ENCODE results near the gene GAA.

The GAA gene

DNA sequence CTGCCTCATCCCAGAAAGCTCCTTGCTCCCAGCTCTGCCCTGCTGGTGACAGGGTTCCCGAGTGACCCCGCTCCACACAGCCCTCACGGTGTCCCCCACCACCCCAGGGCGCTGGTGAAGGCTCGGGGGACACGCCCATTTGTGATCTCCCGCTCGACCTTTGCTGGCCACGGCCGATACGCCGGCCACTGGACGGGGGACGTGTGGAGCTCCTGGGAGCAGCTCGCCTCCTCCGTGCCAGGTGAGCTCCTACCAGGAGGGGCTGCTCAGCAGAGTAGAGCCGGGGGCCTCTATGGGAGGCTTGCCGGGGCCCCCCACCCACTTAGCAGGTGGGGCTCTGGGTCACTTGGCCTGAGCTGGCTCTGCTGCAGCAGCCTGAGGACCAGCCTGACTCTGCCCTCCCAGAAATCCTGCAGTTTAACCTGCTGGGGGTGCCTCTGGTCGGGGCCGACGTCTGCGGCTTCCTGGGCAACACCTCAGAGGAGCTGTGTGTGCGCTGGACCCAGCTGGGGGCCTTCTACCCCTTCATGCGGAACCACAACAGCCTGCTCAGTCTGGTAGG, 11.2 kb downstream of the GAA start:
- H3K27me3 ChIP-seq (ENCODE audit: insufficient read depth, low read length), result no peaks in the 10 kb centered on the region

DNA sequence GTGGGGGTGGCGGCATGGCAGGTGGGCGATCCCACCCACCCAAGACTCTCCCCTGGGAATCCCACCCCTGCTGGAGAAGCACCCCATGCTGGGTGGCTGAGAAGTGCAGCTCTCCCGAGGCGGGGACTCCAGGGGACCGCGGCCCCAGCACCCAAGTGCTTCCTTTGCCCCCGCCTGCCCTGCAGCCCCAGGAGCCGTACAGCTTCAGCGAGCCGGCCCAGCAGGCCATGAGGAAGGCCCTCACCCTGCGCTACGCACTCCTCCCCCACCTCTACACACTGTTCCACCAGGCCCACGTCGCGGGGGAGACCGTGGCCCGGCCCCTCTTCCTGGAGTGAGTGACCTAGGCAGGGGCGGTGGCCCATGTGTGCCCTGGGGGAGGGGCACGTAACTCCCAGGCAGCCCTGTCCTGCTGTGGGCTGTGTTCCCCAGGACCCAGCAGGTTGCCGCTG, 11.7 kb downstream of the GAA start:
- no peaks in the 10 kb centered on the region for H3K27me3 ChIP-seq (ENCODE audit: insufficient read depth, low read length)
- peak overlapping the region; percentile 48 for H3K9ac ChIP-seq (ENCODE audit: low read depth, low read length)

More for the DNA sequence above, 11.2 kb downstream of the GAA start:
- peak overlapping the region; percentile 20; the same call in 1 of the 2 replicates for H3K27ac ChIP-seq (ENCODE audit: low read depth, low read length)
- WGBS, result 88% methylated on average over 24 of the region's 24 CpGs
- 0 out of 2 replicates have a peak, but pooled peaks cover 3% of the 10 kb centered on the region for H3K4me1 ChIP-seq (ENCODE audit: insufficient read depth, low read length)
- peaks cover 5% of the 10 kb centered on the region; the same call in 1 of the 2 replicates for H3K36me3 ChIP-seq (ENCODE audit: insufficient read depth, low read length)
- H3K9ac ChIP-seq (ENCODE audit: low read depth, low read length), result peak overlapping the region; percentile 48; the same call in 1 of the 2 replicates
- H3K9me3 ChIP-seq (ENCODE audit: insufficient read depth, low read depth, low read length), result no peaks in the 10 kb centered on the region
- H3K4me3 ChIP-seq (ENCODE audit: low read length), result no peak overlapping the region

DNA sequence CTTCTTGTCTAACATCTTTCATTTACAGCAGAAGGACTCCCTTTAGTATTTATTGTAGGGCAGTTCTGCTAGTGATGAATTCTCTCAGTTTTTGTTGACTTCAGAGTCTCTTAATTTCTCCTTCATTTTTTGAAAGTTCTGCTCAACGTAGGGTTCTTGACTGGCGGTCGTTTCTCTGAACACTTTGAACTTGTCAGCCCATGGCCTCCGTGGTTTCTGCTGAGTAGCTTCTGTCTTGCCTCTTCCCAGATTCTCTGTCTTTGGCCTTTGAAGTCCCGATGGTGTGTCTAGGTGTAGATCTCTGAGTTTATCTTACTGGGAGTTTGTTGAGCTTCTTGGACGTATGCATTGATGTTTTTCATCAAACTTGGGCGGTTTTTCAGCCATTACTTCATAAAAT, 13.4 kb downstream of the GAA start:
- no peak overlapping the region for H3K9ac ChIP-seq (ENCODE audit: low read depth, low read length)
- no peaks in the 10 kb centered on the region for H3K27me3 ChIP-seq (ENCODE audit: insufficient read depth, low read length)
- 0 out of 2 replicates have a peak, but pooled peaks cover 6% of the 10 kb centered on the region for H3K36me3 ChIP-seq (ENCODE audit: insufficient read depth, low read length)
- H3K9me3 ChIP-seq (ENCODE audit: insufficient read depth, low read depth, low read length), result no peaks in the 10 kb centered on the region
- H3K4me3 ChIP-seq (ENCODE audit: low read length), result no peak overlapping the region
- no peak overlapping the region for H3K27ac ChIP-seq (ENCODE audit: low read depth, low read length)
- 92% methylated on average over 7 of the region's 7 CpGs for WGBS
- H3K4me1 ChIP-seq (ENCODE audit: insufficient read depth, low read length), result 0 out of 2 replicates have a peak, but pooled peaks cover 3% of the 10 kb centered on the region

More for the DNA sequence above, 11.7 kb downstream of the GAA start:
- peaks cover 3% of the 10 kb centered on the region; the same call in 1 of the 2 replicates for H3K36me3 ChIP-seq (ENCODE audit: insufficient read depth, low read length)
- peak overlapping the region; percentile 20; the same call in 1 of the 2 replicates for H3K27ac ChIP-seq (ENCODE audit: low read depth, low read length)
- H3K4me1 ChIP-seq (ENCODE audit: insufficient read depth, low read length), result 0 out of 2 replicates have a peak, but pooled peaks cover 3% of the 10 kb centered on the region
- H3K4me3 ChIP-seq (ENCODE audit: low read length), result no peak overlapping the region
- H3K9me3 ChIP-seq (ENCODE audit: insufficient read depth, low read depth, low read length), result no peaks in the 10 kb centered on the region
- 67% methylated on average over 20 of the region's 20 CpGs for WGBS

DNA sequence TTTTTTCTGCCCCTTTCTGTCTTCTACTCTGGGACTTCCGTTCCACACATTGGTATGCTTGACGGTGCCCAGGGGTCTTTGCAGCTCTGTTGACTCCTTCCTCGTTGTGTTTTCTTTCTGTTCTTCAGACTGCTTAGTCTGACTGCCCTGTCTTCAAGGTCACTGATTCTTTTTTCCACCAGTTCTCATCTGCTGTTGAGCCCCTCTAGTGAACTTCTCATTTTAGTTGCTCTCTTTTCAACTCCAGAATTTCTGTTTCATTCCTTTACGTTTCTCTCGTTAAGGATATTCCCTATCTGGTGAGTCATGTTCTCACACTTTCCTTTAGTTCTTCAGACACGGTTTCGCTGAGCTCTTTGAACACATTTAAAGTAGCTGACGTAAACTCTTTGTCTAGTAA, 13.8 kb downstream of the GAA start:
- Histone ChIP-seq H3K27me3 (ENCODE audit: insufficient read depth, low read length) (no peaks in the 10 kb centered on the region), H3K4me3 (ENCODE audit: low read length) (no peak overlapping the region), H3K4me1 (ENCODE audit: insufficient read depth, low read length) (0 out of 2 replicates have a peak, but pooled peaks cover 3% of the 10 kb centered on the region), H3K27ac (ENCODE audit: low read depth, low read length) (no peak overlapping the region), H3K9me3 (ENCODE audit: insufficient read depth, low read depth, low read length) (no peaks in the 10 kb centered on the region), H3K9ac (ENCODE audit: low read depth, low read length) (no peak overlapping the region), H3K36me3 (ENCODE audit: insufficient read depth, low read length) (0 out of 2 replicates have a peak, but pooled peaks cover 6% of the 10 kb centered on the region)
- 93% methylated on average over 8 of the region's 8 CpGs for whole genome bisulfite sequencing

DNA sequence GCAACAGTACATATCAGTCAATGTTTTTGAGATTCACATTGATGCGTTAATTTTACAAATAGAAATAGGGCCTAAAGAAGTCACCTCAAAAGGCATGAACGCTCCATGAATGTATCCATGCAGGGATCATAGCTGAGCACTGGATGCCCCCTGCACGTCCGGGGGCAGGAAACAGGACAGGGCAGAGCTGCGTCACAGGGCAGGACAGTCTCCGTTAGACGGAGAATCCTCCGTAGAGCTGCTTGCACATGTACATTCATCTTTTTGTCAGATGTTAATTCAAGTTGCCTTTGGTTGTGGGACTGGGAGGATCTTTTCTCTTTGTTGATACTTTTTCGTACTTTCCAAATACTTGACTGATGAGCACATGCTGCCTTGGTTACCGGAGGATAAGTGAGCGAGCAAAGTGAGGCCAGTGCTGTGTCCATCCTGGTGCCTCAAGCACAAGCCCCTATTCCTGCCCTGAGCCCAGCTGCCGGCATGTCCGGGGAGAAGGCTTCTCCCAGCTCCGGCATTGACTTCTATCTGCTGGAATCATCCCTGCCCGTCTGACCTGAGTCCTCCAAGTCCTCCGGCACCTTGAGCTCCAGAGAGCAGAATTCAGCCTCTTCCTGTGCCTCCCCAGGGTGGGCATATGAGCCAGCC, 15.0 kb downstream of the GAA start:
- 89% methylated on average over 16 of the region's 16 CpGs for WGBS
- Histone ChIP-seq H3K9ac (ENCODE audit: low read depth, low read length) (no peak overlapping the region), H3K4me3 (ENCODE audit: low read length) (no peak overlapping the region), H3K4me1 (ENCODE audit: insufficient read depth, low read length) (0 out of 2 replicates have a peak, but pooled peaks cover 3% of the 10 kb centered on the region), H3K36me3 (ENCODE audit: insufficient read depth, low read length) (0 out of 2 replicates have a peak, but pooled peaks cover 6% of the 10 kb centered on the region), H3K27me3 (ENCODE audit: insufficient read depth, low read length) (no peaks in the 10 kb centered on the region), H3K9me3 (ENCODE audit: insufficient read depth, low read depth, low read length) (no peaks in the 10 kb centered on the region), H3K27ac (ENCODE audit: low read depth, low read length) (no peak overlapping the region)

DNA sequence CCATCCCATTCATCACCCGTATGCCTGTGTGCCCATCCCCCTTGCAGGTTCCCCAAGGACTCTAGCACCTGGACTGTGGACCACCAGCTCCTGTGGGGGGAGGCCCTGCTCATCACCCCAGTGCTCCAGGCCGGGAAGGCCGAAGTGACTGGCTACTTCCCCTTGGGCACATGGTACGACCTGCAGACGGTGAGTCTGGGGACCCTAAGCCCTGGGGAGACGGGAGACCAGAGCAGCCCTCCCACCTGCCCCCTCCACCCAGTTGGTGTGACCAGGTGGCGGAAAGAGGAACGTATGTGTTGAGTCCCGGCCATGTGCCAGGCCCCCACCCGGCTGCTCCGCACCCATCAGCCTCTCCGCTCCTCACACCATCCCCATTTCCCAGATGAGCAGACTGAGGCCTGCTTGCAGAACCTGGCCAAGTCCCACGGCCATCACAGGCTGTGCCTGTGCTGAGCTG, 15.6 kb downstream of the GAA start:
- Histone ChIP-seq H3K4me3 (ENCODE audit: low read length) (no peak overlapping the region), H3K9ac (ENCODE audit: low read depth, low read length) (no peak overlapping the region), H3K27me3 (ENCODE audit: insufficient read depth, low read length) (no peaks in the 10 kb centered on the region), H3K36me3 (ENCODE audit: insufficient read depth, low read length) (0 out of 2 replicates have a peak, but pooled peaks cover 6% of the 10 kb centered on the region), H3K9me3 (ENCODE audit: insufficient read depth, low read depth, low read length) (no peaks in the 10 kb centered on the region), H3K27ac (ENCODE audit: low read depth, low read length) (no peak overlapping the region), H3K4me1 (ENCODE audit: insufficient read depth, low read length) (0 out of 2 replicates have a peak, but pooled peaks cover 3% of the 10 kb centered on the region)
- WGBS, result 96% methylated on average over 13 of the region's 13 CpGs

DNA sequence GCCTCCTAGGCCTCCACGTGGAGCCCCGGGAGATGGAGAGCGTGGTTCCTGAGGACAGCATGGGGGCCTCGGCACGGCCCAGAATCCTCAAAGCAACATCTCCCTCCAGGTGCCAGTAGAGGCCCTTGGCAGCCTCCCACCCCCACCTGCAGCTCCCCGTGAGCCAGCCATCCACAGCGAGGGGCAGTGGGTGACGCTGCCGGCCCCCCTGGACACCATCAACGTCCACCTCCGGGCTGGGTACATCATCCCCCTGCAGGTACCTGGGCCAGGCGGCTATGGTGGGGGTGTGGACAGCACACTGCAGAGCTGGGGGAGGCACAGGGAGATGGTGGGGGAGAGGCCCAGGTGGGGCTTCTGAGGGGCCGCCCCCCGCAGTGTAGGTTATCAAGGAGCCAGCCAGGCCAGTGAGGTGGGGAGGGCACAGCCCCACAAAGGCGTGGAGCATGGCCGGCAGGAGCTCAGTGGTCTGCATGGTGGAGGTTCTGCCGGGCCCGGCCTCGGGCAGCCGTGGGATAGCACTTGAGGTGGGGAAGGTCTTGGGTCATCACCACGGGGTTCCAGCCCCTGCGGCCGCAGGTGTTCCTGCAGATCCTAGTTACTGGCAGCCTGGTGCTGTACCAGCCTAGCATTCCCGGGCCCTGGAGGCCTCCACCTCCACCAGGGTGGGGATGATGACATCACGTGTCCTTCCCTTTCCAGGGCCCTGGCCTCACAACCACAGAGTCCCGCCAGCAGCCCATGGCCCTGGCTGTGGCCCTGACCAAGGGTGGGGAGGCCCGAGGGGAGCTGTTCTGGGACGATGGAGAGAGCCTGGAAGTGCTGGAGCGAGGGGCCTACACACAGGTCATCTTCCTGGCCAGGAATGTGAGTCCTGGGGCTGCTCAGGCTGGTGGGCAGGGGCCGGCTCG, 16.4 kb downstream of the GAA start:
- H3K9ac ChIP-seq (ENCODE audit: low read depth, low read length), result no peak overlapping the region
- 94% methylated on average over 31 of the region's 31 CpGs for WGBS
- no peak overlapping the region for H3K4me3 ChIP-seq (ENCODE audit: low read length)
- H3K27ac ChIP-seq (ENCODE audit: low read depth, low read length), result no peak overlapping the region
- H3K4me1 ChIP-seq (ENCODE audit: insufficient read depth, low read length), result 0 out of 2 replicates have a peak, but pooled peaks cover 3% of the 10 kb centered on the region
- 0 out of 2 replicates have a peak, but pooled peaks cover 6% of the 10 kb centered on the region for H3K36me3 ChIP-seq (ENCODE audit: insufficient read depth, low read length)
- H3K9me3 ChIP-seq (ENCODE audit: insufficient read depth, low read depth, low read length), result no peaks in the 10 kb centered on the region
- H3K27me3 ChIP-seq (ENCODE audit: insufficient read depth, low read length), result no peaks in the 10 kb centered on the region

DNA sequence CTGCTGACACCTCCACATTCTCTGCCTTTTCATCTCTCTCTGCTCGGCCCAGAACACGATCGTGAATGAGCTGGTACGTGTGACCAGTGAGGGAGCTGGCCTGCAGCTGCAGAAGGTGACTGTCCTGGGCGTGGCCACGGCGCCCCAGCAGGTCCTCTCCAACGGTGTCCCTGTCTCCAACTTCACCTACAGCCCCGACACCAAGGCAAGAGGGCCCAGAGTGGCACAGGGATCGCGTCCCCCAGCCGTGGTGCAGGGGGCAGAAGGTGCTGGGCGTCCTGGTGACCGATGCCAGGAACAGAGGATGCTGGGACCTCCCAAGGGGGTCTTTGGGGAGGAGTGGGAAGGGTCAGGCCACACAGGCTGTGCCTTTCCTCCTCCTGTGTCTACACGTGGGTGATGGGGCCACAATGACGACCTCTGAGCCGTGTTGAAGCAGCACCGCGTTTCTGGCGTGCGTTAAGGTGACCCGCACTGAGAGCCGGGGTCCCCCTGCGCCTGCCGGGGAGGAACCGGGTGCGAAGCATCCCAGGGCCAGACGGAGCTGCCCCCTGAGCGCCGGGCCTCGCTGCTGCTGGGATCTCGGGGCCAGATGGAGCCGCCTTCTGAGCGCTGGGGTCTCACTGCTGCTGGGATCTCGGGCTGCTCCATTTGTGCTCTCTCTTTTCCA, 17.4 kb downstream of the GAA start:
- H3K36me3 ChIP-seq (ENCODE audit: insufficient read depth, low read length), result 0 out of 2 replicates have a peak, but pooled peaks cover 6% of the 10 kb centered on the region
- H3K4me3 ChIP-seq (ENCODE audit: low read length), result no peak overlapping the region
- no peak overlapping the region for H3K27ac ChIP-seq (ENCODE audit: low read depth, low read length)
- H3K4me1 ChIP-seq (ENCODE audit: insufficient read depth, low read length), result peaks cover 2% of the 10 kb centered on the region
- WGBS, result 91% methylated on average over 35 of the region's 35 CpGs
- H3K27me3 ChIP-seq (ENCODE audit: insufficient read depth, low read length), result no peaks in the 10 kb centered on the region
- H3K9me3 ChIP-seq (ENCODE audit: insufficient read depth, low read depth, low read length), result no peaks in the 10 kb centered on the region
- H3K9ac ChIP-seq (ENCODE audit: low read depth, low read length), result no peak overlapping the region

DNA sequence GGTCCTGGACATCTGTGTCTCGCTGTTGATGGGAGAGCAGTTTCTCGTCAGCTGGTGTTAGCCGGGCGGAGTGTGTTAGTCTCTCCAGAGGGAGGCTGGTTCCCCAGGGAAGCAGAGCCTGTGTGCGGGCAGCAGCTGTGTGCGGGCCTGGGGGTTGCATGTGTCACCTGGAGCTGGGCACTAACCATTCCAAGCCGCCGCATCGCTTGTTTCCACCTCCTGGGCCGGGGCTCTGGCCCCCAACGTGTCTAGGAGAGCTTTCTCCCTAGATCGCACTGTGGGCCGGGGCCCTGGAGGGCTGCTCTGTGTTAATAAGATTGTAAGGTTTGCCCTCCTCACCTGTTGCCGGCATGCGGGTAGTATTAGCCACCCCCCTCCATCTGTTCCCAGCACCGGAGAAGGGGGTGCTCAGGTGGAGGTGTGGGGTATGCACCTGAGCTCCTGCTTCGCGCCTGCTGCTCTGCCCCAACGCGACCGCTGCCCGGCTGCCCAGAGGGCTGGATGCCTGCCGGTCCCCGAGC, 17.9 kb downstream of the GAA start:
- WGBS, result 95% methylated on average over 24 of the region's 24 CpGs
- H3K4me3 ChIP-seq (ENCODE audit: low read length), result no peak overlapping the region
- H3K9ac ChIP-seq (ENCODE audit: low read depth, low read length), result no peak overlapping the region
- H3K9me3 ChIP-seq (ENCODE audit: insufficient read depth, low read depth, low read length), result no peaks in the 10 kb centered on the region
- no peaks in the 10 kb centered on the region for H3K27me3 ChIP-seq (ENCODE audit: insufficient read depth, low read length)
- H3K27ac ChIP-seq (ENCODE audit: low read depth, low read length), result no peak overlapping the region
- H3K4me1 ChIP-seq (ENCODE audit: insufficient read depth, low read length), result peaks cover 8% of the 10 kb centered on the region
- H3K36me3 ChIP-seq (ENCODE audit: insufficient read depth, low read length), result 0 out of 2 replicates have a peak, but pooled peaks cover 6% of the 10 kb centered on the region

DNA sequence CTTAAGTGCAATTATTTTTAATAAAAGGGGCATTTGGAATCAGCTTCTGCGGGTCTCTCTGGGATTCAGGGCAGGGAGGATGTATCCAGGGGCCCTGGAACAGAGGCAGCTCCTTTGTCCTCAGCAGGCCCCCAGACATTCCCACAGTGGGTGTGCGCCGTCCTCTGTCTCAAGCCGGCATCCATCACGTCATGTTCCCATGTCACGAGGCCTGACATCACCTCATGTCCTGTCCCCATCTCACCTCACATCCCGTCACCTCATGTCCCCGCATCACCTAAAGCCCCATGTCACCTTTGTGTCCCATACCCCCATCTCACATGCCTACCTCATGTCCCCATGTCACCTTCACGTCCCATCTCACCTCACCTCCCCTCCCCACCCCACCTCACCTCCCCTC, 18.5 kb downstream of the GAA start:
- WGBS, result 96% methylated on average over 9 of the region's 9 CpGs
- no peaks in the 10 kb centered on the region for H3K27me3 ChIP-seq (ENCODE audit: insufficient read depth, low read length)
- no peak overlapping the region for H3K27ac ChIP-seq (ENCODE audit: low read depth, low read length)
- no peak overlapping the region for H3K4me3 ChIP-seq (ENCODE audit: low read length)
- 0 out of 2 replicates have a peak, but pooled peaks cover 6% of the 10 kb centered on the region for H3K36me3 ChIP-seq (ENCODE audit: insufficient read depth, low read length)
- H3K4me1 ChIP-seq (ENCODE audit: insufficient read depth, low read length), result peaks cover 13% of the 10 kb centered on the region
- H3K9ac ChIP-seq (ENCODE audit: low read depth, low read length), result no peak overlapping the region
- H3K9me3 ChIP-seq (ENCODE audit: insufficient read depth, low read depth, low read length), result no peaks in the 10 kb centered on the region
